ENCODE data around the gene TOPAZ1. TPM values are rescaled to one million over a fixed set of nuclear protein-coding genes. Genes with fewer than 3 reads are reported as not detected.

The TOPAZ1 gene
- total and polyA plus RNA-seq, 2 of the 13 experiments (the other 11 are each of a cell fraction or from before 2014, with no cell fraction given), result not detected

GRCh38 chr3:44375450-44375849 lies 133.8 kb downstream of the TOPAZ1 start (continued):
- TF ChIP-seq SOX13 (IDR thresholded peaks at IDR 0.05), result no peak
- 0 out of 4 replicates have a peak, but pooled peaks of 1 of the 2 experiments have one; percentile 17 for TF ChIP-seq SOX13 (CRISPR knock-in tag; conservative IDR thresholded peaks at IDR 0.05 in 1 of 2, IDR thresholded peaks at IDR 0.05 in 1 of 2)
- TF ChIP-seq SIX1 (CRISPR knock-in tag; IDR thresholded peaks at IDR 0.05; ENCODE audit: borderline replicate concordance), result peak; percentile 90
- TF ChIP-seq ZMYM4 (CRISPR knock-in tag; IDR thresholded peaks at IDR 0.05), result peak; percentile 82

Other genes with a start within 250 kb of the TOPAZ1 start
- gene TCAIM, start 96.9 kb downstream of the TOPAZ1 start, total RNA-seq (2016; rRNA removed; fragmentation: Illumina TruSeq; extraction: Trizol), result 16.9 and 21.1 TPM in 2 replicates
- 19.0 and 22.6 TPM in 2 replicates for gene TCAIM, start 96.9 kb downstream of the TOPAZ1 start, polyA plus RNA-seq (2011; rRNA removed)
- 10.3 and 11.8 TPM in 2 replicates for gene ZNF445, start 235.8 kb downstream of the TOPAZ1 start, total RNA-seq (2016; rRNA removed; fragmentation: Illumina TruSeq; extraction: Trizol)
- 4.4 and 5.3 TPM in 2 replicates for gene ZNF445, start 235.8 kb downstream of the TOPAZ1 start, polyA plus RNA-seq (2011; rRNA removed)

Measured in HepG2 (cell line).